Hematopoietic multipotent progenitor cell treated with erythropoietin and hydrocortisone succinate and interleukin-3 and kit ligand, for 4 days (in vitro differentiated cells): ENCODE results near the gene RHBDD1.

ENCODE experiments used
- DNase-seq: peaks from one replicate; pipeline ENCODE4 v3.0.0-alpha.2; 2015

Gene RHBDD1

DNA sequence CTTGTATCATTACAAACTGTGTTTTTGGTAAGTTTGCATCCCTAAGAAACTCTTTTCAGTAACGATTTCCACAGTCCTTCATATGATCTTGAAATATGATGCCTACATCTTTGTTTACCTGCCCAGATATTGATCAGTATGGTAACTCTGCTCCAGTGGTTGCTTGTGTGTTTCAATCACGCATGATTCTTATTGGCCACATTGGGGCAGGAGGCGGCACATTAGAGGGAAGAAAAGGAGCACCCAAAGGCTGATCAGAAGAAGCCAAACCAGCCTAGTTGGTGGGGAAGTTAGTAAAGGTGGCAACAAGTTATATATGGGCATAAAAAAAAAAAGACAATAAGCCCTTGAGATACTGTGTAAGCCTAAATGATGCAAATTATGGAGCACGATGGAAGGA lies 158.9 kb downstream of the RHBDD1 start:
- peak; percentile 32 for DNase-seq

DNA sequence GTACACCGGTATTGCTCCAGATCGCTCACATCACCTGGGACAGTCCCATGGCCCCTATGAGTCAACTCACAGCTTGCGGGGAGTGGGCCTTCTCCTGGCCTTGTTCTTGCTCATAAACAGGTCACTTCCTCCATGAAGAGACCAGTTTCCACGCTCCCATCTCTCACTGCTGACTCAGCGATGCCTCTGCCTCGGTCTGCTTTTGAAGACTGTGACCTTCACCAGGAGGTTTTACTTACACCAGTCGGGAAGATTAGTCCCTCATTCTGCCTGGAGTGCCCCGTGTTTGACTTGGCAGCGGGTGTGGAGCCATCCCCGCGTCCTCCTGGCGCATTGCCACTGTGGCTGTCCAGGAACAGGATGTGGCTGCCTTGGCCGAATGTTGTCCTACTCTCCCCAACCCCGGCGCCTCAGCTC lies 159.8 kb downstream of the RHBDD1 start:
- no peak for DNase-seq

DNA sequence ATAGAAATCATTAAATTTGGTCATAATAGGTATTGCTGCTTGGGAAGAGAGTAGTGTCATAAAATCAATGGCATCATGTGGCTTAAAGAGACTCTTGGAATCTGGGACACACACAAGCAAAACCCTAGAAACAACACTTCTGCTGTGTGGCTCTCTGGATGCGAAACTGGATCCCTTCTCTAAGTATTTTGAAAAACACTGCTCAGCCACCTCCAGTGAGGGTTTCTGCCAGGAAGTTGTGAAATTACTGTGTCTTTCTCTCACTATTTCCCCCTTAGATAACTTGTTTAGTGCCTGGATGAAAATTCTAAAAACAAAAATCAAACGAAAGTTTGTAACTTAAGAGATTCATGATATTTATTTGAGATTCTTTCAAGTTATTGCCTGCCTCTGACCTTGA lies 163.8 kb downstream of the RHBDD1 start:
- DNase-seq, result peak; percentile 19

DNA sequence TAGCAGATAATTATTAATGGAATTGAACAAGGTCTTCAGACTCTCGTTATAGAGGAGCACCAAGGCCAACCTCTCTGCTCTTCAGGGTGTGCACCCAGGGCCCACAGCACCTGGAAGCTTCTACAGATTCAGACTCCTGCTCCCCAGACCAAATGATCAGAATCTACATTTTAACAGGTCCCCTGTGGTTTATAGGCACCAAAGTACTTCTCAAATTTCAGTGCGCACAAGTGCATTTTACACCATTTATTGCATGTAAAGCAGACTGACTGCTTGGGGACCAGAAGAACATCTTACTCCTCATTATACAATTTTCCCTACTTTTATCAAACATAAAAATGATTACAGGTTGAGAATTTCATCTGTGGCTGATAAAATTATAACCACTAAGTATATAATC lies 164.3 kb downstream of the RHBDD1 start:
- DNase-seq, result no peak

DNA sequence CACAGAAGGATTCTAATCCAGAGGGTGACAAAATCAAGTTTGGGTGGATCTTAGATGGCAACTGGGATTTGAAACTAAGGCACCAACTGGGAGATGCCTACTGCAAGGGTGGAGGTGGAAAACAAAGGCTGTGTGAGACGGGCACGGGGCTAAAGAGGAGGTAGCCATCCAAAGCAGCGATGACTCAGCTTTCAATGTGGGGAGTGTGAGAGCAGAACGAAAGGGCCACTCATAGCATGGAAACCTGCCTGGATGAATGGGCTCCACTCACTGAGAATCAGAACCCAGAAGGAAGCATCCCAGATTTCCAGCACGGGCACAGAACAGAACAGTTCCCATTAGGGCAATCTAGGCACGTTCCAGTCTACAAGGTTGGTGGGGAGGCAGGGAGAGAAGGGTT lies 168.6 kb downstream of the RHBDD1 start:
- DNase-seq, result no peak

DNA sequence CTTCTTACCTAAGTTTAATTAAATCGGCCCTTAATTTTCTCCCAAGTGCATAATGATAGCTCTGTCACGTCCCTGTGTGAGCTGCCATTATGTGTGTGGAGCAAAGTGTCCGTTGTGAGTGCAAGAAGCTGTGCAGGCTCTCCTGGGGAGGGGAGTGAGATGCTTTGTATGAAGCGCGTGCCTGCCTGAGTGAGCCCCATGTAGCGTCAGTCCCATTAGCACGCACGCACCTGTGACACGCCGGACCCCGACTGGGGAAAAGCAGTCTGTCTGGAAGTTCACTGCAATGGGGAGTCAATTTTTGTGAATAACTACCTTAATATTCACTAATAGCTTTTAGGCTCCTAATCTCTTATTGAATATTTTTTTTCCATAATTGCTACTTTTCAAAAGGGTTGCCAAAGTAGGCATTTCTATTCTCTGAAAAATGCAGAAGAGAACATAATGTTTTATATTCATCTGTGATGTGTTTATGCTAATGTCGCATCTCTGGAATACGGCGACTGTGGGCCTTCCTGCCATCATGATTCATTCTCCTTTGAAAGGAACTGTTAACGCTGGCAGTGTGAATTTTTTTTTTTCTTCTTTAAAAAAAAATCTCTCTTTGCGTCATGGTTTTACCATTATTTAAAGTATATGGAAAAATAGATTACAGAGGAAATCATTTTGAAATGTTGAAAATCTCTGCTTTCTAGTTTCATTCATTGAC lies 170.5 kb downstream of the RHBDD1 start:
- no peak for DNase-seq

DNA sequence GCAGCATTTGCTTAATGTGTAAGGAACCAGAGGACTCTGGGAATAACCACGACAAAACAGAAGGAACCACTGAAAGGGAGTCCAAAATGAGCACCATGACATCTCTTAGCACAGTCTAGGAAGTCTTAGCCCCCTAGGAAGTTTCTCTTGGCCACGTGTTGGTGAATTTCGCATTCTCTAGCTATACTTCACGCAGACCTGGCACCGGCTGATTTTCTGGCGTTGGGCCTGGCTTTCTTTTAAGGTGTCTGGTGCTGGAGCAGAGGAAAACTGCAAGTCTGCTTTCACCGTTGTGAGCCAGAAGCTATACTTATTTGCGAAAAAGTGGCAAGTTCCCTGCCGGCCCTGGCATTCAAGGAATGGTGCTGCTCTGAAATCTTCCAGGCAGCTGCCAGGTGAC lies 171.3 kb downstream of the RHBDD1 start:
- no peak for DNase-seq

DNA sequence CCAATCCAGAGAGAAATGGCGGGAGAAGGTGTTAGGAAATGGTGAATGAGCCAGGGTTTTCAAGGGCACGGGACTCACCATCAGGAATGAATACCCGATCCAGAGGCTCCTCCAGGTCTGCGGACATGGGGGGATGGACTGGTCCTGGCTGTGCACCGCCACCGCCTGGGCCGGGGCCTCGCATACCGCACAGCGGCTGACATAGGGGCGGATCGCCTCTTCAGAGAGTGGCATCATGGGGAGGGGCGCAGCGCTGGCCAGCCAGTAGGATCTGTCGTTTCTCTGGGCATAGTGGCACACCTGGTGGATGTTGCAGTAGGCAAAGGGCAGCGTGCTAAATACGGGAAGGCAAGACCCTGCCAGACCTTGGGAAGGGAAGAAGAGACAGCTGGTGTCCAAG lies 172.1 kb downstream of the RHBDD1 start:
- no peak for DNase-seq

DNA sequence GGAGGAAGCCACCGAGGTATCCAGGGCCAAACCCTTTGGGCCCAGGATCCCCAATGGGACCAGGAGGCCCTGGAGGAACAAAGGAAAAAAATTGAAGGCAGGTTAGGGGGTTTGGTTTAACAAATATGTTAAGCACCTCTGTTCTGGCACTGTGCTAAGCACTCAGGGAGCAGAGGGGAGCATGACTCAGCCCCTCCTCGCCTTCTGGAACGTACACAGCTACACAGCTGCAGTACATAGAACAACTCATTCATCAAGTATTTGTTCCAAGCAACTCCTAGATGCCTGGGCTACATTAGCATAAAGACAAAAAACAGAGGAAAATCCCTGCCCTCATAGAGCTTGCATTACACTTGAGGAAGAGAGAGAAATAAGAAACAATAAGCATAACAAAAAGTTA lies 174.6 kb downstream of the RHBDD1 start:
- DNase-seq, result no peak

DNA sequence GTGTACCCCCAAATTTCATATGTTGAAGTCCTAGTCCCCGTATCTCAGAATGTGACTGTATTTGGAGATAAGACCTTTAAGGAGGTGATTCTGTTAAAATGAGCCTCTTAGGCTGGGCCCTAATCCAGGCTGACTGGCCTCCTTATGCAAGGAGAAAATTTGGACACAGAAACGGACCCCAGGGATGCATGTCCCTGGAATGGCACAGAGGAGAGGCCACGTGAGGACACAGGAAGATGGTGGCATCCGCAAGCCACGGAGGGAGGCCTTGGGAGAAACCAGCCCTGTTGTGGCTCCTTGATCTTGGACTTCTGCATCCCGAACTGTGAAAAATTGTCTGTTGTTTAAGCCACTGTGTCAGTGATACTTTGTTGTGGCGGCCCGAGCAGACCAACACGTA lies 177.5 kb downstream of the RHBDD1 start:
- DNase-seq, result no peak

DNA sequence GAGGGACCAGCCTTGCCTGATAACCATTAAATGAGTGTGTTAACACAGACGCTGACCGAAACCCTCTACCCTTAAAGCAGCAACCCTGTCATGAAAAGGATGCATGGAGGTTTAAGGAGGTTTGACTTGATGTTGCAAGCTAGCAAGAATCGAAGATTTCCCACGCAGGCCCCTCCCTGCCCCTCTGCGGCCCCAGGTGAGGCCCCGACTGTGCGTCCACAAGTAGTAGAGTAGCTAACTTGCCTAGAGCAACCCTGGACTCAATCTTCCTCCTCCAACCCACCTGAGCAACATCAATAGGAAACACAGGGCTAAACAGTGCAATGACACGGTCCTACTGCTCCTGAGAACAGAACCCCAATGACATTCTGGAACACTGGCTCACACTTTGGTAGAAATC lies 178.0 kb downstream of the RHBDD1 start:
- DNase-seq, result no peak

DNA sequence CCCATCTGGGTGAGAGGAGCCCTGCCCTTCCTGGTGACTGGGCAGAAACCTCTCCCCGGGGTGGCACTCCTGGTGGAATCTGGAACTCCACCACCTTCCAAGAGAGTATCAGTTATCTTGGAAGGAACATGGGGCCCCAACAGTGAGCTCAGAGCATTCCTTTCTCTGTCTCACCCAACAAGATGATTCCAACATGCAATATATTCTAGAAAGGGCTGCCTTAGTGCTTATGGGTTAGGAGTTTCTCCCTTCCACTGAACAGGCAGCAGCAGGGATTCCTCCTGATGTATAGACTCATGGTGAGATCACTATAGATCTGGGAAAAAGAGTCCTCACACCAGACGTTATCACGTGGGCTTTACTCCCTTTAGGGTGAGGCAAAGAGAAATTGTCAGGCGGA lies 181.0 kb downstream of the RHBDD1 start:
- no peak for DNase-seq

DNA sequence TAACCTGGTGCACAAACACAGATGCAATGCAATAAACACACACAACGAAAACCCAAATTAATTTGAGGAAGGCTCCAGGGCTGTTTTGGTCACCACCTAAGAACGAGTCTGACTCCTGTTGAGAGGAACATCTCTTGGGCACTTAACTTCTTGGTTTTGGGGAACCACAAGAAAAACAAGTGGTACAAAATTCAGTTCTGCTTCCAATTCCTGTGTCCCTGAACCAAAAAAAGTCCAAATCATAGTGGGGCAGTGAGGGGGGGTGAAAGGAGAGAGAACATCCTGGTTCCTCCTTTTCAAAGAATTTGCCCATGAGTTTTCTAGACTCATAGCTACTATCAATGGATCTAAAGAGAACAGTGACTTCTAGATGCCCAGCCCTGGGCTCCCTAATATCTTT lies 184.6 kb downstream of the RHBDD1 start:
- no peak for DNase-seq

DNA sequence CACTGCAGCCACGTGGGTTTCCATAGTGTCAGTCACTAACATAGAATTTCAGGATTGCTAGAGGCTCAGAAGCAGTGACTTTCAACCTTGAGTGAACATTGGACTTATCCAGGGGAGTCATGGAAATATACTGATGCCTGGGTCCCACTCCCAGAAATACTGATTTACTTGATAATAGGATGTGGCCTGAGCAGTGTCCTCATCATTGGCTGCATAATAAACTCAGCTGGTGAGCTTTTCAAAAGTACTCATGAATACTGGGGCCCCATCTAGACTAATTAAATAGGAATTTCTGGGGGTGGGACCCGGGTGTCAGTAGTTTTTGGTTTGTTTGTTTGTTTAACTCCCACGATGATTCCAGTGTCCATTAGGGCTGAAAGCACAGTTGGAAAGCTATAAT lies 186.8 kb downstream of the RHBDD1 start:
- DNase-seq, result no peak

DNA sequence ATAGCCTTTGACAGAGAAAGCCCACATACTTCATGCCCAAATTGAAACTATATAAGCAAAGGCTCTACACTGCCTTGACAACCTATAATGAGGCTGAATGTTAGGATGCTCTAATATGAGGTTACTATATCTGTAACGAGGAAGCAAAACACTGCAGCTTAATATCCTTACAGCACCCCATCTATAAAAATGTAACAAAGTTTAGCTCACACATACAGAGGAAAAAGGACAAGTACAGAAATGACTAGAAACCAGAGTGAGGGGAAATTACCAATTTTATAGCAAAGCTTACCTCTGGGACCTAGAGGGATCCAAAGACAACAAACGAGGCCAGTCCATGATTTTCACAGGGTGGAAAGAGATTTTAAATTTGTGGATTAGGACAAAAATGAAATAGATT lies 189.7 kb downstream of the RHBDD1 start:
- no peak for DNase-seq

DNA sequence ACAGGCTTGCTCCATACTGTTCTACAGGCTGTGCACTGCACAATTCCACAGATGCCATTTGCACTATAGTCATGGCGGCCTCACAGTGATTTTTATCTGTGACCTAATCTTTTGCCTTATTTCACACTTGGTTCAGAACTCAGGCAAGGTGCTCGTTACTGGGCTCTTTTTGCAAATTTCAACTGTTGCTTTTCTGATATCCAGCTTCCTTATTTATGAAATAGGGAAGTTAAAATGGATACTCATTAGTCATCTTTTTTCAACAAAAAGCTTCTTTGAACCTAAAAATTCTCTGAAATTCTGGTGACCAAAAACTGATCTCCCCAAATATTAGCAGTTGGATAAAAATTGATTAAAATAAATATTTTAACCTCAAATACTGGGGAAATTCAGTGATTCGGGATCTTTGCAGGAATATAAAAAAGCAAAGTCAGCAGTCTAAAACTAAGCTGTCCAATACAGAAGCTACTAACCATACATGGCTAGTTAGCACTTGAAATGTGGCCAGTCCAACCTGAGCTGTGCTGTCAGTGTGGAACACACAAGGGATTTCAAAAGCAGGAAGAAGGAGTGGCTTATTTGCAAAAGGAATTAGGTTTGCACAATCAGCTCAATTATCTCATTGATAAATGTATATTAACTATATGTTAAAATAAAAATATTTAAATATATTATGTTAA lies 193.7 kb downstream of the RHBDD1 start:
- DNase-seq, result peak; percentile 62

DNA sequence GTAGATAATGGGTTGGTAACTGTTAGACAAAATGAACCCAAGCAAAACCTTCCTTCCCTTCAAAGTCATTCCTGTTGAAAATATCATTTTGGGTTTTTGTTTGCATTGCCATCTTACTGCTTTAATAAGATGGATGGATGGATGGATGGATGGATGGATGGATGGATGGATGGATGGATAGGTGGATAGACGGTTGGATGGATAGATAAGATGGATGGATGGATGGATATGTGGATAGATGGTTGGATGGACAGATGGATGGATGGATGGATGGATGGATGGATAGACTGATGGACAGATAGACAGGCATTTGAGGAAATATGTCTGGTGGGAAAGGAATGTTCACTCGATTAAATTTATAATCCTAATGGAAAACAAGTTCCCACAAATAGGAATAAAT lies 194.9 kb downstream of the RHBDD1 start:
- no peak for DNase-seq

DNA sequence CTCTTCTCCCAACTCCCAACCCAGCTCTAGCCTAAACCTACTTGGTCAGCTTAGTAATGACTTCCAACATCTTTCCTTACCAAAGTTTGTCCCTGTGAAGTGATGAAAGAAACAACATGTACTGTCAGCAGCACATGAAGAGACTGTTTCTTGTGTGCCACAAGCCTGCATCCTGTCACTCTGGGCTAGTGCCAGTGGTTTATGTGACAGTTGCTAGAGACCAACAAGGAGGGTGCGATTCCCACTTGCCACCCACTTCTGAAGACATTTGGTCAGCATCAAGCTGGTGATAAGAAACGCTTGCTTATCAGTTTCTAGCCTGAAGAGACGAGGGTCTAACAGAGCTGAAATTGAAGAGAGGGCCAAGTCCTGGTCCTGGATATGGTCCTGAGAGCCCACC lies 195.5 kb downstream of the RHBDD1 start:
- peak; percentile 72 for DNase-seq

DNA sequence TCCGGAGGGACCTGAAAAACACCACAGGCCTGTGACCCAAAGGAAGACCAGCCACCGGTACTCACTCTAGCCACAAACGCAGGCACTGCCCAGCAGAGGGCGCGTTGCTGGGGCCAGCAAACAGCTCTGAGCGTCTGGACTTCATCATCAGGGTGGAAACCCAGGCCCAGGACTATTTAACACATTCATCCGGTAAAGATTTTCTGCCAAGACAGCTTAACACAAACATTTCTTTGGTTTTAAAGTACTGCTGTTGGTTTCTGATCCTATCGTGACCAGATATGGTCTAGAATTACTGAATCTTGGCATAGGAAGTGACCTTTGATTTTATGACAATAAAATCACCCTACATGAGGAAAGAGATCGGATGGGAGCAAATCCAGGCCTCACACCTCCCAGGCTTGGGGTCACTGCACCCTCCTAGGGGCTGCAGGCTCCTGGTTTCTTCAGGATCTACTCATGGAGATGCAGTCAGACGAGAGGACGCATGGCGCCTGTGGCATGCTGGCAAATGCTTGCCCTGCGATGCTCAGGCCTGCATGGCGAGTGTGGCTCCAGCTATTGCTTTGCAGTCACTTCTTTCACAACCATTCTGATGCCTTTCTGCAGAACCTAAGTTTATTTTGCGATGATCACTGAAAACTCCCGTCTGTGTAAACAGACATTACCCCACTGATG lies 197.8 kb downstream of the RHBDD1 start:
- DNase-seq, result peak; percentile 57

DNA sequence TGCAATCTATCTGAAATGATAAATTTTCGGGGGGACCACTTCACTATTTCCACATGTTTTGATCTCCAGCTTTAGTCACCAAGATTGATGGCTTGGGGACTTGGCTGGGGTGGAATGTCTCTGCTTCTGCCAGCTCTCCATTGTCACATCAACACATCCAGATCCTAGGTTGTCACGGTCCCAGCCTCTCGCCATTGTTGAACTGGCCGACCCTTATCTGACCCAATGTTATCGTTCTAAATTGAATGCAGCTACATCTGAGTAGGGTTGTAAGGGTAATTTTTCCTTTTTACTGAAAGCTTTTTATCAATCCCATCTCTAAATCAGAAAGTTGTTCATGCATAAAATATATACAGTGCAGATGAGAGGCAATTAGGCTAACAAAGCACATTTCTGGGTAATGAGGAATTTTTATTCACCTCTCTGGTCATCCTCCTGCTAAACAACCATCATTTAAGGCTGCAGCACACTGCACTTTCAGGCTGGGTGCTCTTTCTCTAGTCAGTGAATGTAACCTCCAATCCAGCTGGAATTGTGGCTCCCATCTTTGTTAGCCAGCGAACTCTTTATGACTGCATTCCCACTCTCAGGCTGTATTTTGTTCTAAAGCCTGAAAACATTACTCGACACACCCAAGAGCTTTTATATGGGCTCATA lies 200.0 kb downstream of the RHBDD1 start:
- no peak for DNase-seq

DNA sequence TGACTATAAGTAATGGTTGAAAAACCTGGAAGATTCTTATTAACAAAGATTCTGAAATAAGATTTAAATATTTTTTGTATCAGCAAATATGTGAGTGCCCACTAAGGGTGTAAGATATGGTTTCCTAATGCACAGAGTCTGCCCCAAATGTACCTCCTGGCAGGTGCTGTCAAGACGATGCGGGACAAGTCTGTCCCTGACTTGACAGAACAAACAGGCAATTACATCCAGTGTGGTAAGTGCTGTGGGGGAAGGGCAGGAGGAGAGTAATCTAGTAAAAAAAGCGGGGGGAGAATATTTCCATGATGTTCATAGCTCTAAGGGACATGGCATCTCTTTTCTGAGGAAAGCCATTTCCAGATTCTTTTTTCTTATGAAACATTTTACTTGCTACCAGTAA lies 200.7 kb downstream of the RHBDD1 start:
- no peak for DNase-seq

DNA sequence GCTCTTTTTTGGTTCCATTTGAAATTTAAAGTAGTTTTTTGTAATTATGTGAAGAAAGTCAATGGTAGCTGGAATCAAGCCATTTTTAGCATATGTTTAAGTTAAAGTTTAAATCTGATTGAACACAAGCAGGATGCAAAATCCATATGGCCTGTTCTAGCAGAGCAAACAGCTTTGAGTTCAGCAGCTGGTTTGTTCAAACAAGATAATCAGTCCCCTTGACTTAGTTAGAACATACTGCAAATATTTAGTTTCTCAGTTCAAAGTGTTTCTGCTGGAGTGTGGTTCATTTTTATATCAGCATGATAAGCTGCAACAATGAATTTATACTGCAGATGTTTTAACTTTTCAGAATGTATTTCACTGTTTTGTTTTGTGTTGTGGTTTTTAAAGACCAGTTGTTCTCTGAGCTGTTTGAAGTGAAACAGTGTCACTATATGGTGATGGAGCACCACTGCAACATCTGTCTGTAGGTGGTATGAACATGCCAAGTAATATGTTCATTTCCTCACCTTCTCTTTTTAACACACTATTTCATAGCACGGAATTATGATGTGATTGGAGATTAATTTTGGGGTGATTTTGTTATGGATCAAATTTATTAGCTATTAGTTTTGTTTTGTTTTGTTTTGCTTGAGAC lies 202.8 kb downstream of the RHBDD1 start:
- DNase-seq, result no peak

DNA sequence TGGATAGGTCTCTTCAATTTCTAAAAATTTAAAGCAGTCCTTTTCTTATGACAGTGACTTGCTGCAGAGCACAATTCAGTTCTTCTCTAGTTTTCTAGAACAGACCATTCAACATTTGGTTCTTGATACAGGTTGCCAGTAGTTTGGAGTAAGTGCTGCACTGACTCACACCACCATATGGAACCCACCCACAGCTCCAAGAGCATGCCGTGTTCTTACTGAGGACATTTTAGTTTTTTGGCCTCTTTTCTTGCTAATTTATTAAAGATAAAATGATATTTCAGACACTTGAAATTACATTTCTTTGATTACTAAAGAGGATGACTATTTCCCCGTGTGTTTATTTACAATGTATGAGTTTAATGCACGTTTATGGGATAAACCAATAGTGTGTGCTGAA lies 208.1 kb downstream of the RHBDD1 start:
- no peak for DNase-seq
